Activated CD8-positive, alpha-beta memory T cell treated with anti-CD3 and anti-CD28 coated beads, Interleukin-2, amount 50 U/mL, for 24 hours (primary cell): ENCODE measurements around the gene MCM3AP.

Experiments used
- DNase-seq: peaks from one replicate; pipeline ENCODE4 v3.0.0-alpha.2; 2020; ENCODE audit errors: extremely low read depth

Gene MCM3AP

DNA sequence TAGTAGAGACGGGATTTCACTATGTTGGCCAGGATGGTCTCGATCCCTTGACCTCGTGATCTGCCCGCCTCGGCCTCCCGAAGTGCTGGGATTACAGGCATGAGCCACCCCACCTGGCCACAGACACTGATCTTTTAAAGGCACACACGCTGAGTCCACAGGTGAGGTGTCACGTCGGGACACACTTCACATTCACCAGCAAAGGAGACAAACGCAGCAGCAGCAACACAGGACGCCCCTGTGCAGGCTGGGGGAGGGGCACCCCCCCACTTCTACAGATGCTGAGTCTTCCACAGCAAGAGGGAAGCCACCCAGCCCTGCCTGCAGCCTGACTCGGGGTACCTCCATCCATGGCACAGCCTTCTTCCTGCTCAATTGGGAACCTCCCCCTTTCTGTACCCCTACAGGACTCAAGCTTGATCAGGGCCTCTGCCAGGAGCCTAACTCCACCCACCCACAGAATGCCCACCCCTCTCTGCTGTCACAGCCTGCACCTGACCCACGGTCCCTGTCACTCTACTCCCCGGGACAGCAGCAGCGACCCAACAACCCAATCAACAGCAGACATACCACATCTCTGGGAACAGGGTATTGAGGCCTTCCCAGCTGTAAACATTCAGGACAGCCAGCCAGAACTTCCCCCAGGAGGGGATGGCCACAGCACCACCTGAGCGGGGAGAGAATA lies 66.4 kb downstream of the MCM3AP start:
- no peak for DNase-seq

DNA sequence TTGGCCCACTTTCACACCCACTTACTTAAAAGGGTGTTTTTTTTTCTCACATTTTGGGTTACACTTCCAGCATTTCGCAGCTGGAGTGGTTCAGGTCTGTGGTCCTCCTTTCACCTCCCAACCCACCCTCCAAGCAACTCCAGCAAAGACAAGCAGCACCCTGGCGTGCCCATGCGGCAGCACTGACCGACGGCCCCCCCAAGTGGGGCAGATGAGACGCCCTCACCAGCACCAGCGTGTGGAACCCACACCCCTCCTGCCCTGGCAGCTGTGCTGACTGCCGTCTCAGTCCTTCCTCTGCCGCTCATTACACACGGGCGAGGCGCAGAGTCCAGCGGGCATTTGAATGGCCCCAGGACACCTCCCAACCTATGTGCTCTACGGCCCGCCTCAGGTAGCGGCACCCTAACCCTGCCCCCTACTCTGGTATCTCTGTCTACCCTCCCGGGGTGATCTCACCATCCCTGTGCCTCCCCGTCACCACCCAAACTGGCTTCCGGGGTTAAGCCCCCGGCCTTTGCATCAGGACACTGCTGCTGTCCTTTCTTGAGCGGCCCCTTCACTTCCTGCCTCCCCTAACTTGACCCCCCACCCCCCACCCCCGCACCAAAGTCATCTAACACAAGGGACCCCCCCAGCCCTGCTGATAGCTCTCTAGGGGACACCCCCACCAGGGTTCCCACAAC lies 67.8 kb downstream of the MCM3AP start:
- DNase-seq: no peak

DNA sequence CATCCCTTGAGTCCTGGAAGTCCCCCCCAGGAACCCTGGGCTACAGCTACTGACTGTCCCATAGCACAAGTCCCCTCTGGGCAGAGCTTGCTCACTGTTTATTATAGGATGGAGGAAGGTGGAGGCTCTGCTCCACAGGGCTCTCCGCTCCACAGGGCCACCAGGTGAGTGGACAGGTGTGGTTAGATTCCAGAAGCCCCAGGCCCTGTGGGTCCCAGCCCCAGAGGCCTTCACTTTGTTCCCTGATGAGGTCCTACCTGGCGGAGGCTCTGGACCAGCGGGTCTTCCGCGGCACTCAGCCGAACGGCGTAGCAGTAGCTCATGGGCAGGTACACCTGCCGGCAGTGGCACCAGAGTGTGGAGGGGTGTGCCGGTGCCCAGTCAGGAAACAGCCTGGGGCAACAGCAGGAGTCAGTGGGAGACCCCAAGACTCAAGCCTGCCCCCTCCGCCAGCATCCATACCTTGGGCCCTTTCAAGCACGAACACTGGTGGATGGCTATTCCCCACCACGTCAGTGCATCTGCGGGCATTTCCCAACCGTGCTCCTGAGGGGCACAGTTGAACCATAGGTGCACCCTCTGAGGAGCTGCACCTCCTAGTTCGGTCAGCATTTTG lies 69.2 kb downstream of the MCM3AP start:
- no peak for DNase-seq

DNA sequence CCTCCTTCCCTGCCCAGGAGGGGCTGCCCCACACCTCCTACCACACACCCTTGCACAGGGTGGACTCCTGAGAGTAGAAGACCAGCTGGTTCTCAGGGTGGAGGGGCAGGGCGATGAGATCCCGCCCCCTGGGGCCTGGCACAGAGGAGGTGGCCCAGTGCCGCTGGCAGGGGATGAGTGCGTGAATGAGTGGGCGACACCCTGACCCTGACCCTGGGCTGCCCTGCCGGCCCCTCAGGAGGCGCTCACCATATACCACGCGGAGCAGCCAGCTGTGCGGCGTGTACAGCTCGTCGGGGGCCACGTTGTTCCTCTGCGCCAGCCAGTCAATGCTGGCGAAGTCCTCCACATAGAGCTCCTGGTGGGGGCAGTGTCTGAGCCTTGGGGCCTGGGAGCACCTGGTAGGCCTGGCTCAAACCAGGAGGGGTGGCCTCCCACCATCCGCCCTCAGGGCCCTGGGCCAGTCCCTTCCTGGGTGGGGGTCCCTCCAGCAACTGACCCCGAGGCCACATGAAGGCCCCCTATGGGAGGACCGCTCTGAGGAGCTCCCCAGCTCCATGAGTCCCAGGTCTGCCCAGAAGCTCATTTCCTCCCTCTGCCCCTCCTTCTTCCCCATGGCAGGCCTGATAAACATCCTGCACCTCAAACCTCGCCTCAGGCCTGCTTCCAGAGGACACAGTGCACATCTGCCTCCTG lies 69.8 kb downstream of the MCM3AP start:
- no peak for DNase-seq

DNA sequence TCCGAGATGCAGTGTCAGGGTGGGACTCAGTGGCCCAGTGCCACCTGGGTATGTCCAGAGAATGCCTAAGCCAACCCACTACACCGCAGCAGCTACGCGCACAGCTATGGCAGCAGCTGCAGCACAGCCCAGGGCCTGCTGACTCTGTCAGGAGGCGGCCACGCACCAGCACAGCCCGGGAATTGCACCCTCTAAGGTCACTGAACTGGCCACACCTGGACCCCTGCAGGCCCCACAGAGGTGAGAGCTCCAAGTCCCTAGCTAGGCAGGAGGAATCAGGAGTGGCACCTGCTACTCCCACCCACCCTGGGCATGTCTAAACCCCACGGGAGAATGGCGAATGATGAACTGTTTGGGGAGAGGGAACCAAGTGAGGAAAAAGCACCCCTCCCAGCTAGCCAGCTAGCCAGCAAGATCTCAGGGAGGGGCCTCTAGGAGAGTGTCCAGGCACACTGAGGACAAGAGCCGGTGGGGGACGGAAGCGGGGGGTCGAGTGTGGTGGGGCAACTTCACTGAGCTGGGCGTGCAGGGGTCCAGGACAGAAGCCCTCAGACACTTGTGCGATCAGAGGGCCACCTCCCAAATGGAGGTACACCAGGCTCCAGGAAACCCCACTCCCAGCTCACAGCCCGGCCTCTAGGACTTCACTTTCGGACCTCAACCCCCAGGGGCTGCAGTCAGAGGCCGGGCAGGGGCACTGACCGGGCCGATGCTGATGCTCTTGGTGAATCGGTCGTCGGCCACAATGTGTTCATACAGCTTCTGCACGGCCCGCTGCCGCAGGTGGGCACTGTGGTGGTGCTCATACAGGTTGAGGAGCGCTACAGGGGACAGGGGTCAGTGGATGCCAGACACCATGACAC lies 70.7 kb downstream of the MCM3AP start:
- no peak for DNase-seq

DNA sequence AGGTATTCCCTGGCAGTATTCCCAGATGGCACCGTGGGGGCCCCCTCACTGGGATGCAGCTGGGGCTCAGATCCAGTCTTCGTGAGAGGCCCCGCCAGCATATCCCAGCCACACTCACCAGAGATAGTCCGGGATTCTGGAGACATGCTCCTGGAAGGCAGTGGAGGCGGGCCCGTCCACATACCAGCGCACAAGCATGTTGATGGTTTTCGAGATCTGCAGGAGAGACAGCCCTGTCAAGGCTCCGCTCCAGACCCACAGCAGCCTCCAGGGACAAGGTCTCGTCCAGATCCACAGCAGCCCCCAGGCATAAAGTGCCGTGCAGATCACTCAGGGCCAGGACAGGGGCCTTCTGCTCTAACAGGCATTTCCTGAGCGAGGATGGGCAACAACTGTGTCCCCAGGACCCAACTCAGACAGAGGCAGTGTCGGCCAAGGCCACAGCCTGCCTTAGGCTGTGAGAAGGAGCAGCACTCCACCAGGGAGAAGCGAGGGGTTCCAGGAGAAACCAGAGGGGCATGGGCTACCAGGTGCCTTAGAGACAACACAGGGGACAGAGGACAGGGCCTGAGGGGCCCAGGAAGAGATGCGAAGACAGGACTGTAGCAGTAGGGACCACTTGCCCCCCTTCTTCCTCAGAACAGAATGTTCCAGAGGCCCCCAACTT lies 71.7 kb downstream of the MCM3AP start:
- DNase-seq: no peak

DNA sequence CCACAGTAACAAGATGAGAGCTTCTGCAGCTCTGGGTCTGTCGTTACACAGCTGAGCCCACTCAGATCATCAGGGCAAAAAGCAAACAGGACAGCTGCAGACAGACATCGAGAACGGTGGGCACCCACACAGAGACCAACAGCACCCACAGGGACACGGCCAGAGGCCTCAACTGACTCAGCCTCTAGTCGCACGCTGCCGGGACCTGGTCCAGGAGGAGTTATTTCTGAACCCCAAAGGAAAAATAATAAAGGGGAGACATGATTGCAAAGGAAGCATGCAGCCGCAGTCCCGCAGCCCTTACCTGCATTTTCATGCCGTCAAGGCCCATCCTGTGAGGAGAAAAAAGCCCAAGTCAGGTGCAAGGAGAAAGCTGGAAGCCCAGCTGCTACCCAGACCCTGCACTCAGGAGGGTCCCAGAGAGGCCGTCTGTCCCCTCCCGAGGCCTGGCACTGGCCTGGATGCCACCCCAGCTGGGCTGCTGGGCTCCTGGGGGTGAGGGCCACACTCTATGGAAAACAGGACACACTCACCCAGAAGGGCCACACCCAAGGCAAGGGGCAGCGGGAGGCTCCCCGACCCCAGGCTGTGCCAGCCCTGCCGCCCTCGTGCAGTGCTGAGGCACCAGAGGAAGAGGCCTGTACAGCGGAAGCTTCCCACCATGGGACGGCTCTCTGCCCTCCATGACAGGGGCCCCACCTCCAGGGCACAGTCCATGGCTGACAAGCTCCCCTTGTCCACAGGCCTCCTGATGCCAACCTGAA lies 72.5 kb downstream of the MCM3AP start:
- DNase-seq: no peak

DNA sequence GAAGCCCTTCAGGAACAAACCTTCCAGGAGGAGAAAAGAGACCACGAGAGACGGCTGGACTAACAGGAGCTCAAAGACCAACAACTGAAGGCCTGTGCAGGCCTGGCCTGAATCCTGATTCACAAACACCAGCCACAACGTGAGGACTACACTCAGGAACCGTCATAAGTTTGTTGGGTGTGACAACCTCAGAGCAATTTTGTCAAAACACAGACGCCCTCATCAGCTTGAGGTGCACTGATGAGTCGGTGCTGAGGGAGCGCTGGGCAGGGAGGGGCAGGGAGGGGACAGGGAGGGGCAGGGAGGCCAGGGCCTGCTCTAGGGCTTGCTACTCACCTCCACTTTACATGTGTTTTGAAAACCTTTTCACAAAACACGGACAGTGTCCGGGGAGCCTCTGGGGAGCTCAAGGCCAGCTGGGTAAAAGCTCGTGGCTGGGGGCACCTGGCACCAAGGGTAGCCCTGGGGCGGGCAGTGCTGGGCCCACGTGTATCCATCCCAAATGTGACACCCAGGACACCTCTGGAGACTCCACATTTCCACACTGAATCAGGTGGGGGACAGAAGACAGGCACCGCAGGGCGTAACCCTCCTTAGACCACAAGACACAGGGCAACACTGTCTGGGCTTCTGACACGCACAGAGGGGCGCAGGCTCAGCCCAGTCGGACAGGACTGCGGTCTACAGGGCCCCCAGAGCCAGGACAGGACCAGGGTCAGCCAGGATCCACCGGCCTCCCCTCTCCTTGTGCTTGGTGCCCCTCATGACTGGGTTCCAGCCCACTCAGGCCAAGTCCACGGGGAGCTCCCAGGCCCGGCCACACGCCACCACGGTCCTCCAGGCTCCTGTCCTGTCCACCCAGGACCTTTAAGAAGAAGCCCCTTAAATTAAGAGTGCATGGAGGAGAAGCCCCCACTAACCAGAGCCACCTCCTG lies 73.4 kb downstream of the MCM3AP start:
- DNase-seq: no peak

DNA sequence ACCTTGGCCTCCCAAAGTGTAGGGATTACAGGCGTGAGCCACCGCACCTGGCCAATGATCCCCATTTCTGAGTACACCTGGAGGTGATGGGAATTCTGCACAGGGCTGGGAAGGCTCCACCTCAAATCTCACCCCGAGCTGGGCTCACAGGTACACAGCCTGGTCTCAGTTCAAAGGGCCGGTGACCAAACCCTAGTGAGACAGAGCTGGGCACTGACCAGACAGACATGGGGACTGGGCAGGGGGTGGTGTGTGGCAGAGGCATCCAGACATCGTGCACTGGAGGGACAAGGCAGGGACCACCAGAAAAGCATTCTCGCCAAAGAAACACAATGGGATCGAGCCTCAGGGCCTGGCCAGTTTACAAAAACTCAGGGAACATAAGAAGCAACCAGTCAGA lies 74.0 kb downstream of the MCM3AP start:
- no peak for DNase-seq

DNA sequence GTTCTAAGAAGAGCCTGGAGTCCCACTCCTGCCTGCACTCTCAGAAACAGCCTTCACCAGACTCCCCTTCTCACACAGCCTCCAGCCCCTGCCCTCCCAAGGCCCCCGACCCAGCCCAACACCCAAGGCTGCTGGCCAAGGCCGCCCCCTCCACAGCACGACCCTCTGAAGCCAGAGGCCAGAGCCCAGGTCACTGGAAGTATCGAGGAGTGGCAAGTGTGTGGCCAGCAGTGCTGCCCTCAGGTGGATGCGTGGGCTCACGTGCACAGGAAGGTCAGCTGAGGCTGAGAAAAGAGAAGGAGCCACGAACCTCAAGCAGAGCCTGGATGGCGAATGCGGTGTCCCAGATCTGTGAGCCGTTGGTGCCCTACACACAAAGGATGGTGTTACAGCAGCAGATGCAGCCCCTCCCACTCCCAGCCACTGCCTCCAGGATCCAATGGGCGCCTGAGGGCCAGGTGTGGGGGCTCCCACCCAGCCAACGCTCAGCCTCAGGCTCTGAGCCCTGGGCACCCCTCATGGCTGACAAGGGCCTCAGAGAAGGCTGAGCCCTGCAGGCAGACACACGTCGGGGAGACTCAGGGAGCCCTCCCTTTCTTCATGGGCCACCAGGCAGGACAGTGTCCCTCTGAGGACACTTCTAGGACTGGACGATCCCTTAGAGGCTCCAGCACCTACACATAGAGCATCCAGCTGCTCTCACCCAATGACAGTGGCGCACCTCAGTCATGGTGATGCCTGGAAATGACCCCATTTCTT lies 74.9 kb downstream of the MCM3AP start:
- no peak for DNase-seq

DNA sequence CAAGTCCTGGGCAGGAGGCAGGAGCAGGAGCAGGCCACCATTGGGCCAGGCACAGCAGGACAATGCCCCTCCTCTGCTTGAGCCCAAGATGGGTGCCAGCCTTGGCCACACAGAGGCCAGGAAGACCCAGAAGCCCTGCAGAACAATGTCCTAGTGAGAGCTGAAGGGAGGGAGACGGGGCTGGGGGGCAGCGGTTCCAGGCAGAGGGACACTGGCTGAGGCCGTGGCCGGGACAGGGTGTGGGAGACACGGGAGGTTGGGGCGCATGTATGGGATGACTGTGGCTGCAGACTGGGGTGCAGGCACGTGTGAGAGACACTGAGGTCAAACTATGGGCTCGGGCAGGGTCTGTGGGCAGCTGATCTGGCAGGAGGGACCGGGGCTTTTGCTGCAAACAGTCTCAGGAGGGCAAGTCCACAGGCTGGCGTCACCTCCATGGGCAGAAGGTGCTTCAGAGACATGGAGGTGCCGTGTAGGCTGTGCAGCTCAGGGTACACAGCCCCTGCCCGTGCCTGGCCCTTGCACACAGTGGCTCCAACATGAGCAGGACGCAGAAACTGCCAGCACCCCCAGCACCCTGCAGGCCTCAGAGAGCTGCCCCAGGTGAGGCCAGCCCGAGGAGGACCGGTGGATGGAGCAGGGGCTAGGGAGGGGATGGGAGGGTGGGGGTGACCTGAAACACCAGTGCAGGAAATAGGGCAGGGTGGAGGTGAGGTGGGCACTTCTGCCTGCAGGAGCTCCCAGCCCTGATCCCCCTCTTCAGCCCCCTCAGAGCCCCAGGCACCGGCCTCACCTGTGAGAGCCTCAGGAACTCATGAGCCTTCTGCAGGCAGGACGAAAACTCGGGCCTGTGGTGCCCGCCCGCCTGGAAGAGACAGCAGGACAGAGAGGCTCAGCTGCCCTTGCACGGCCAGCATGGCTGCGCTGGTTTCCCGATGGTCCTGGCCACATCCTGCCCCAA lies 76.4 kb downstream of the MCM3AP start:
- no peak for DNase-seq

DNA sequence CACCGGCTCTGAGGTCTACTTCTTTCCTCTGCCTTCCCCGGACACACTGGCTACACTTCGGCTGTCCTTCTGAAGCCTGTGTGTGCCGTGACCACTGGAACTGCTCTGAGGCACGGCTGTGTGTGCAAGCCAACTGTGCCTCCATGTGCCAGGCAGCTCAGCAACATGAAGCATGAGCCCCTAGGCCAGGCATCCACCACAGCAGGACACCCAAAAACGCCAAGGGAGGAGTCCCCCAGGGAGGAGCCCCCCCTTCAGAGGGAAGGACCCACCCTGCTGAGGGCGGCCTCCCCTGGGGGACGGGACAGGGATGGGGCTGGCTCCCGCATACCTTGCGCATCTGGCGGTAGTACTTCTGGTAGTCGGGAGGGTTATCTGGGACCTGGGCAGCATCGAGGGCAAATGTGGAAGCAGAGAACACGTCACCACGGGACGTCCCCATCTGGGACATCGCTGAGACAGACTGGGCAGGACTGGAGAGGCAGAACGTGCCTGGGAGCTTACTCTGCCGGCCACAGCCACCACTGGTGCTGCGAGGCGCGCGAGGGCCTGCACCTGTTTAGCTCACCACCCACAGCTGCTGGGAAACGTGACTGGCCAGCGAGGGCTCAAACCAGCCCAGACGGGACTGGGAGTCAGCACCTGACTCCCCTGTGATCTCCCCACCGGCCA lies 77.4 kb downstream of the MCM3AP start:
- DNase-seq: no peak

DNA sequence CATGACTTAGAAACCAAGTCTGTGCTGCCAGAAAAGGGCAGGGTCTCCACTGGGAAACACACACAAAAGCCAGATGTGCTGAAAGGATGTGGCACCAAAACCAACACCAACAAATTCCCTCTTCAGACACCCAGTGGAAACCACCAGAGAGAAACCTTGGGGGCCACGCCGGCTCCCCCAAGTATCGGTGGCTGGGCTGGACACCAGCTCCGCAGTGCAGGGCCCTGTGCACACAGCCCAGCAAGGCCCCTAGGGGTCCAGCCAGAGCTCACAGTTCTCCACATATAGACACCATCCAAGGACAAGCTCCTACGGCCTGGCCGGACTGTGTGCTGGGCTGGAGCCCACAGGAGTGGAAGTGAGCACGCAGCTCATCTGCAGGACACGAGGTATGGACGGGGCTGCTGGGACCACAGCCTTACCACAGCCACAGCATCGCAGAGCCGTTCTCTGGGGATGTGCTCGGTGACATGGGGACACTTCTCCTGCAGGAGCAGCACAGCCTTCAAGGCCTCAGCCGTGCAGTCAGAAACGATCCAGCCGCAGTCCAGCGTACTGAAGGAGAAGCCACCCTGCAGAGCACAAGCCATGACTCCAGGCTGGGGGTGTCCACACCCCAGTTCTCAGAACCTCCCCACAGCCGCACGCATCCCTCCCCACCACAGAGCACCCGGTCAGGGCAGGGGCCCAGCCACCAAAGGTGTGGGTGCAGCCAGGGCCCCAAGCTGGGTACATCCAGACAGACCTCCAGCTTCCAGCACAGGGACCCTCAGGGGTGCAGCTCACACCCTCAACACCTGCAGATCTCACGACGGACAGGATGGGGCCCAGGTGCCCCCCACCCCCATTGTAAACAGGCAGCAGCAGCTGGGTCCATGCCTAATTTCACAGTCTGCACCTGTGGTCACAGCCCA lies 78.1 kb downstream of the MCM3AP start:
- no peak for DNase-seq

DNA sequence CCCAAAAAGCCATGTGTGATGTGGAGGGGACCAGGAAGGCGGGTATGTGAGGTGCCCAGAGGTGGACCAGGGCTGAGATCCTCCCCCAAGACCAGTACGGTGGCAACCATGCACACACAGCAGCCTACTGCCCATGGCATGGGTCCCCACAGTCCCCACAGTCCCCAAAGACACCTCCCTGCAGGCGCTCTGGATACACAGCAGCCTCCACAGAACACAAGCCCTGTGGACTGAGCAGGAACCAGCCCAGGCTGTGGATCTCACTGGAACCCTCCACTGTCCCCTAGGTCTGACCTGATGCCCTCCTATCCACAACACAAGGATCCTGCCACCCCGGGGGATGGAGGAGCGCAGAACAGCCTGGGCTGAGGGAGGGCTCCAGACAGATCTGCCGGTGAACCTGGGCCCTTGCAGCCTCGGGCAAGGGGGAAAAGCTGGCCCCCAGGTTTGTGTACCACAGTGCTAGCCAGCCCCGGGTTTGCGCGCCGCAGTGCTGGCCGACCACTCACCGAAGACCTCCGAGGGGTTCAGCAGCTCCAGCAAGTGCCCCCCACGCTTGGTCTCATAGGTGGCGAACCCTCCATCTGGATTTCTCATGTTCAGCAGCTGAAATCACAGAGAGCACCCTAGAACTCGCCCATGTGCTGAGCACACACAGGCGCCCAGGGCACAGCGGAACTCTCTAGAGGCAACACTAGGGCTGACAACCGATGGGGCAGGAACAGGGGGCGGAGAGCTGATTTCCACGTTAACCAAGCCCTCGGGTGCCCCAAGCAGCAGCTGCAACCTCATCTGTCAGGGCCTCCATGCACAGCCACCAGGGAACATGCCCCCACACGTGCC lies 79.0 kb downstream of the MCM3AP start:
- DNase-seq: no peak

DNA sequence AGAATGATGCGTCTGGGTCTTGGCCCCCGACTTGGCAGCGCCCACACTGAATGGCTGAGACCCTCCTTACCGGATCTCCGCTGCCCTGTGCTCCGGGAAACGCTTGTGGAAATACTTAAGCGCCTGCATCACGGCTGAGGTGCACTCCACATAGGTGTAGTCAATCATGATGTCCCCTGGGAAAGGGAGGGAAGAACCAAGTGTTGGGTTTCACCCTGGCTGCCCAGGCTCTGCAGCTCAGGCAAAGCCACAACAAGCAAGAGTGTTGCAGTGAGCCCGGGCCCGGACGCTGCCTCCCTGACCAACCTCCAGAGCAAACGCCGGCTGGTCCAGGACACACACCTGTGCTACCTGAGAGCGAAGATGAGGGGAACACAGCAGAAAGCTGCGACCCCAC lies 79.6 kb downstream of the MCM3AP start:
- DNase-seq: no peak
